ENCODE data around the gene PDE6H. TPM values are rescaled to one million over a fixed set of nuclear protein-coding genes. Genes with fewer than 3 reads are reported as not detected.

PDE6H gene
- total and polyA plus RNA-seq, 4 donors = not detected

GRCh38 chr12:14954269-14954668 is 18.6 kb upstream of the PDE6H start:
- no peak overlapping the region for H3K4me3 ChIP-seq (ENCODE audit: low read depth in 1 of 3, low read length in 3 of 3)
- WGBS = 83% methylated on average over 4 of the region's 4 CpGs
- no peak for DNase-seq (ENCODE audit: low spot score)
- TF ChIP-seq YY1 (IDR thresholded peaks at IDR 0.05) = no peak
- no peak for TF ChIP-seq TAF1 (conservative IDR thresholded peaks at IDR 0.05)
- no peak for TF ChIP-seq ZBTB33 (IDR thresholded peaks at IDR 0.05)
- TF ChIP-seq CTCF (IDR thresholded peaks at IDR 0.05; ENCODE audit: low read depth, low read length, missing input control) = no peak
- no peak for TF ChIP-seq NR2F2 (IDR thresholded peaks at IDR 0.05)
- no peak for TF ChIP-seq GABPA (IDR thresholded peaks at IDR 0.05 in 1 of 2, conservative IDR thresholded peaks at IDR 0.05 in 1 of 2)
- no peak for TF ChIP-seq RAD21 (IDR thresholded peaks at IDR 0.05)
- TF ChIP-seq EGR1 (IDR thresholded peaks at IDR 0.05; ENCODE audit: low read depth in 2 of 2) = no peak
- no peak for TF ChIP-seq JUND (IDR thresholded peaks at IDR 0.05)
- no peak for TF ChIP-seq FOXA1 (IDR thresholded peaks at IDR 0.05)
- no peak overlapping the region for H3K9ac ChIP-seq (ENCODE audit: low read depth in 1 of 2, low read length in 2 of 2)
- no peaks in the 10 kb centered on the region for H3K9me3 ChIP-seq (ENCODE audit: control insufficient read depth in 4 of 4, low read length in 3 of 4)
- no peaks in the 10 kb centered on the region for H3K36me3 ChIP-seq (ENCODE audit: control insufficient read depth in 4 of 4, insufficient read depth in 3 of 4, low read depth in 1 of 4, low read length in 3 of 4)
- H3K4me1 ChIP-seq (ENCODE audit: control insufficient read depth in 4 of 4, insufficient read depth in 4 of 4, low read length in 3 of 4) = peaks cover 0 to 8% (median 3%) of the 10 kb centered on the region in 4 donors
- H3K27me3 ChIP-seq (ENCODE audit: control insufficient read depth in 4 of 4, insufficient read depth in 4 of 4, low read length in 3 of 4) = no peaks in the 10 kb centered on the region
- H3K27ac ChIP-seq (ENCODE audit: low read depth in 1 of 2, low read length in 2 of 2) = peak overlapping the region; percentile 11 to 71

- Histone ChIP-seq H3K27ac (ENCODE audit: low read depth in 1 of 2, low read length in 2 of 2) (peak overlapping the region in 1 of 2 donors; percentile 12), H3K4me3 (ENCODE audit: low read depth in 1 of 3, low read length in 3 of 3) (no peak overlapping the region), H3K9me3 (ENCODE audit: control insufficient read depth in 4 of 4, low read length in 3 of 4) (no peaks in the 10 kb centered on the region), H3K4me1 (ENCODE audit: control insufficient read depth in 4 of 4, insufficient read depth in 4 of 4, low read length in 3 of 4) (peaks cover 0 to 8% (median 4%) of the 10 kb centered on the region in 4 donors), H3K9ac (ENCODE audit: low read depth in 1 of 2, low read length in 2 of 2) (peak overlapping the region in 1 of 2 donors; percentile 6), H3K36me3 (ENCODE audit: control insufficient read depth in 4 of 4, insufficient read depth in 3 of 4, low read depth in 1 of 4, low read length in 3 of 4) (no peaks in the 10 kb centered on the region), H3K27me3 (ENCODE audit: control insufficient read depth in 4 of 4, insufficient read depth in 4 of 4, low read length in 3 of 4) (no peaks in the 10 kb centered on the region)
- no peak for TF ChIP-seq RXRA (IDR thresholded peaks at IDR 0.05)
- no peak for TF ChIP-seq SP1 (IDR thresholded peaks at IDR 0.05)
- no peak for TF ChIP-seq ZBTB33 (IDR thresholded peaks at IDR 0.05)
- no peak for TF ChIP-seq FOXA1 (IDR thresholded peaks at IDR 0.05)
- no peak for TF ChIP-seq JUND (IDR thresholded peaks at IDR 0.05)
- no peak for TF ChIP-seq HNF4A (conservative IDR thresholded peaks at IDR 0.05)
- TF ChIP-seq ATF3 (IDR thresholded peaks at IDR 0.05) = no peak
- no peak for TF ChIP-seq TAF1 (conservative IDR thresholded peaks at IDR 0.05)
- no peak for TF ChIP-seq GABPA (IDR thresholded peaks at IDR 0.05 in 1 of 2, conservative IDR thresholded peaks at IDR 0.05 in 1 of 2)
- no peak for TF ChIP-seq CTCF (IDR thresholded peaks at IDR 0.05; ENCODE audit: low read depth, low read length, missing input control)
- no peak for TF ChIP-seq REST (IDR thresholded peaks at IDR 0.05)
- no peak for TF ChIP-seq NR2F2 (IDR thresholded peaks at IDR 0.05)
- no peak for TF ChIP-seq MAX (IDR thresholded peaks at IDR 0.05)
- TF ChIP-seq EGR1 (IDR thresholded peaks at IDR 0.05; ENCODE audit: low read depth in 2 of 2) = no peak
- no peak for TF ChIP-seq HNF4G (IDR thresholded peaks at IDR 0.05)
- TF ChIP-seq YY1 (IDR thresholded peaks at IDR 0.05) = no peak
- DNase-seq (ENCODE audit: low spot score) = no peak
- 64% methylated on average over 9 of the region's 9 CpGs for WGBS
Observed at GRCh38 chr12:14956024-14956891, 16.6 kb upstream of the PDE6H start.

Data from liver (tissue), 9 donors.